ENCODE data around the gene ALDH1A1. TPM values are rescaled to one million over a fixed set of nuclear protein-coding genes. Genes with fewer than 3 reads are reported as not detected.

ALDH1A1 gene
- total RNA-seq, 1 experiment from 2014 or later, result 2.3 TPM

DNA sequence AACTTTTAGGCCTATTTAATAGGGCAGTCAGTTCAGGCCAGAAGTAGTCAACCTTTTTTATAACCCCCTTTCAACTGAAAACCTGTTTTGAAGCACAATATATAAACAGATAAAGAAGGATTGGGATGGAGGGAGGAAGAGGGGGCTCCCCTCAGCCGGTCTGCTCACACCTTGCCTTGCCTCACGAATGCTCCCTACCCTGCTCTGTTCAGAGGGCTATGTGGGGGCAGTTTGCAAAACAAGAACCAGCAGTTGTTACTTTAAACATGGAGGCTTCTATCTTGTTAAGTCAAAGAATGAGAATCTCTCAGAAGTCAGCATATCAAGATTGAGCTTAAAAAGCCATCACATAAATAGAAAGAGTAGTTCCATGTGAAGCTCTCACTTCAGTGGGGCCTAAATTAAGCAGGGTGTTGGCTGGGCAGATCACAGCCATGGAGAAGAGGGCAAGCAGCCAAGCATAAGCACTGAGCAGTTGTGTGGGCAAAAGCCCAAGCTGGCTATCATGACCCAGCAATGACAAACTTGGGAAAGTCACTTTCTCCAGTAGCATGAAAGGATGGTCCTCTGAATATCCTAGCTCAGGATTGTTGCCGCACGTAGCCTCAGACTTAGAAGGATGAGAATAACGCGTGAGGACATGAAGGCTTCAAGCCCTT, 70.6 kb downstream of the ALDH1A1 start:
- CTCF ChIA-PET, result no interaction called here
- Histone ChIP-seq H3K4me3 (no peak overlapping the region), H2AFZ (no peak overlapping the region; the same call in 1 of the 2 replicates), H3K36me3 (ENCODE audit: low read depth) (no peaks in the 10 kb centered on the region), H3K27ac (no peak overlapping the region), H3K79me2 (ENCODE audit: low read depth) (no peaks in the 10 kb centered on the region), H3K9me2 (ENCODE audit: insufficient read depth) (no peaks in the 10 kb centered on the region), H3K4me1 (replicated peaks; ENCODE audit: insufficient read depth) (no peaks in the 10 kb centered on the region), H3K9me3 (ENCODE audit: insufficient read depth, low read depth) (peaks cover 5% of the 10 kb centered on the region; the same call in 1 of the 2 replicates), H4K20me1 (ENCODE audit: insufficient read depth) (no peaks in the 10 kb centered on the region), H3K27me3 (ENCODE audit: insufficient read depth, low read depth) (no peaks in the 10 kb centered on the region), H3F3A (ENCODE audit: insufficient read depth, low read depth) (no peaks in the 10 kb centered on the region), H3K4me2 (no peak overlapping the region)
- POLR2A ChIA-PET (ENCODE audit: unreplicated experiment), result no interaction called here
- intact Hi-C loops (cut with micrococcal nuclease; ENCODE audit: unreplicated experiment), result no loop called here
- DNase-seq, result no peak
- BruUV-seq (replicated peaks), result no TSS peak
- TF ChIP-seq EZH2 (IDR thresholded peaks at IDR 0.05; ENCODE audit: low read depth), result no peak
- TF ChIP-seq, protein P1, sequence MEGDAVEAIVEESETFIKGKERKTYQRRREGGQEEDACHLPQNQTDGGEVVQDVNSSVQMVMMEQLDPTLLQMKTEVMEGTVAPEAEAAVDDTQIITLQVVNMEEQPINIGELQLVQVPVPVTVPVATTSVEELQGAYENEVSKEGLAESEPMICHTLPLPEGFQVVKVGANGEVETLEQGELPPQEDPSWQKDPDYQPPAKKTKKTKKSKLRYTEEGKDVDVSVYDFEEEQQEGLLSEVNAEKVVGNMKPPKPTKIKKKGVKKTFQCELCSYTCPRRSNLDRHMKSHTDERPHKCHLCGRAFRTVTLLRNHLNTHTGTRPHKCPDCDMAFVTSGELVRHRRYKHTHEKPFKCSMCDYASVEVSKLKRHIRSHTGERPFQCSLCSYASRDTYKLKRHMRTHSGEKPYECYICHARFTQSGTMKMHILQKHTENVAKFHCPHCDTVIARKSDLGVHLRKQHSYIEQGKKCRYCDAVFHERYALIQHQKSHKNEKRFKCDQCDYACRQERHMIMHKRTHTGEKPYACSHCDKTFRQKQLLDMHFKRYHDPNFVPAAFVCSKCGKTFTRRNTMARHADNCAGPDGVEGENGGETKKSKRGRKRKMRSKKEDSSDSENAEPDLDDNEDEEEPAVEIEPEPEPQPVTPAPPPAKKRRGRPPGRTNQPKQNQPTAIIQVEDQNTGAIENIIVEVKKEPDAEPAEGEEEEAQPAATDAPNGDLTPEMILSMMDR (conservative IDR thresholded peaks at IDR 0.05), result no peak

DNA sequence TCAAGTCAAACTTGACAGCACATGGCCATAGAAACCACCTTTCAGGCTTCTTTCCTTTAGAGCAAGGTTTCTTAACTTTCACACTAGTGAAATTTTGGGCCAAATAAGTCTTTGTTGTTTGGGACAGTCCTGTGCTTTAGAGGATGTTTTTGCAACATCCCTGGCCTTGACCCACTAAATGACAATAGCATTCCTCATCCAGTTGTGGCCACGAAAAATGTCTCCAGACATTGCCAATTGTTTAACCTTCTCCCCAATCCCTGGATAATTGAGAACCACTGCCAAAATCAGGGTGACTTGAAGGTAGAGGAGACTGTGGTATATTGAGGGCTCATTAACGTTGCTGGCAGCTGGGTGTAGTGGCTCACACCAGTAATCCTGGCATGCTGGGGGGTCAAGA, 72.0 kb downstream of the ALDH1A1 start:
- H3K79me2 ChIP-seq (ENCODE audit: low read depth), result no peaks in the 10 kb centered on the region
- POLR2A ChIA-PET (ENCODE audit: unreplicated experiment), result no interaction called here
- intact Hi-C loops (cut with micrococcal nuclease; ENCODE audit: unreplicated experiment), result no loop called here
- H3F3A ChIP-seq (ENCODE audit: insufficient read depth, low read depth), result no peaks in the 10 kb centered on the region
- no peak for DNase-seq
- CTCF ChIA-PET, result no interaction called here
- H3K9me3 ChIP-seq (ENCODE audit: insufficient read depth, low read depth), result peaks cover 5% of the 10 kb centered on the region; the same call in 1 of the 2 replicates
- no peak overlapping the region for H3K4me3 ChIP-seq
- H3K27ac ChIP-seq, result no peak overlapping the region
- no peak for TF ChIP-seq EZH2 (IDR thresholded peaks at IDR 0.05; ENCODE audit: low read depth)
- TF ChIP-seq, protein P1 (conservative IDR thresholded peaks at IDR 0.05), result no peak
- H3K27me3 ChIP-seq (ENCODE audit: insufficient read depth, low read depth), result no peaks in the 10 kb centered on the region
- H3K36me3 ChIP-seq (ENCODE audit: low read depth), result no peaks in the 10 kb centered on the region
- BruUV-seq (replicated peaks), result no TSS peak
- H4K20me1 ChIP-seq (ENCODE audit: insufficient read depth), result no peaks in the 10 kb centered on the region
- no peak overlapping the region for H3K4me2 ChIP-seq
- no peaks in the 10 kb centered on the region for H3K4me1 ChIP-seq (replicated peaks; ENCODE audit: insufficient read depth)
- H3K9me2 ChIP-seq (ENCODE audit: insufficient read depth), result no peaks in the 10 kb centered on the region
- no peak overlapping the region for H2AFZ ChIP-seq

DNA sequence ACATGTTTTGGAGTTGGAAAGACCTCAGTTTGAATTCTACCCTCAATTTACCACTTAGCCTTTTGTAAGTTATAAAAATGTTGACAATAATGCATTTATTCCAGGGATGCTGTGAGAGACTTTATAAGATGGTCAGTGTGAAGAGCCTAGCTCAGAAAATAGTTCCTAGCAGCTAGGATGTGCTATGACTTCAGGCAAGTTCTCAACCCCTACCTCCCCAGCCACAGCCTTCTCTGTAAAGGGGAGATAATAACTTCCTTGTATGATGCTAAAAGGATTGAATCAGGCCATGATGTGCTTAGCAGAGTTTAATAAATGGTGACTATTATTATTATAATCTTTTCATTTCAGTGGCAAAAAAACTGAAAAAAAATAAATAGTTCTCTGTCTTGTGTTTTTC, 77.6 kb downstream of the ALDH1A1 start:
- Histone ChIP-seq H2AFZ (no peak overlapping the region), H3K4me1 (replicated peaks; ENCODE audit: insufficient read depth) (no peaks in the 10 kb centered on the region), H3K79me2 (ENCODE audit: low read depth) (no peaks in the 10 kb centered on the region), H3K9me2 (ENCODE audit: insufficient read depth) (no peaks in the 10 kb centered on the region), H3K27me3 (ENCODE audit: insufficient read depth, low read depth) (no peaks in the 10 kb centered on the region), H3F3A (ENCODE audit: insufficient read depth, low read depth) (no peaks in the 10 kb centered on the region), H3K27ac (no peak overlapping the region), H3K9me3 (ENCODE audit: insufficient read depth, low read depth) (peaks cover 5% of the 10 kb centered on the region; the same call in 1 of the 2 replicates), H3K4me3 (no peak overlapping the region), H3K36me3 (ENCODE audit: low read depth) (no peaks in the 10 kb centered on the region), H4K20me1 (ENCODE audit: insufficient read depth) (no peaks in the 10 kb centered on the region), H3K4me2 (no peak overlapping the region)
- ChIA-PET POLR2A (ENCODE audit: unreplicated experiment) (no interaction called here), CTCF (interaction anchor here (0.7 kb wide), 1 partner anchor 1252 kb away, joined by 3 read pairs; no protein-coding TSS in a partner anchor)
- no peak for DNase-seq
- intact Hi-C loops (cut with micrococcal nuclease; ENCODE audit: unreplicated experiment), result no loop called here
- TF ChIP-seq, protein P1 (conservative IDR thresholded peaks at IDR 0.05), result no peak
- no peak for TF ChIP-seq EZH2 (IDR thresholded peaks at IDR 0.05; ENCODE audit: low read depth)
- no TSS peak for BruUV-seq (replicated peaks)

All from PC-9 (cell line).